CD14-positive monocyte (primary cell): ENCODE data around the gene MTCH1. TPM values are rescaled to one million over a fixed set of nuclear protein-coding genes. Genes with fewer than 3 reads are reported as not detected.
A peak's percentile ranks its signal among the peaks of the same experiment; 100 is the strongest.

Source experiments
- DNase-seq, 3 donors: peaks; one replicate each; pipeline ENCODE4 v3.0.0-alpha.2; 2011 to 2022
- H2AFZ ChIP-seq: 2 replicates; pipeline ENCODE4 v1.6.0; 2012; ENCODE audit warnings: mild to moderate bottlenecking, low read depth, low read length, inconsistent platforms; ENCODE audit not compliant: insufficient read depth, poor library complexity, severe bottlenecking
- H3K27ac ChIP-seq, 2 donors: 1 replicate in 1 of 2; 2 replicates in 1 of 2; pipeline ENCODE4 v1.5.1; 2012 to 2013; ENCODE audit warnings: low read length in 2 of 2, control low read depth in 1 of 2, inconsistent platforms in 1 of 2, low read depth in 1 of 2, mild to moderate bottlenecking in 1 of 2
- H3K27me3 ChIP-seq, 2 donors: one replicate each; pipeline versions ENCODE4 v1.6.0 to v1.6.1; 2011 to 2013; ENCODE audit warnings: low read length in 2 of 2; ENCODE audit not compliant: control insufficient read depth in 2 of 2, insufficient read depth in 2 of 2
- H3K36me3 ChIP-seq, 2 donors: replicated peaks in 1 of 2; 1 replicate in 1 of 2; 2 replicates in 1 of 2; pipeline versions ENCODE4 v1.5.1 to v1.6.1; 2012 to 2013; ENCODE audit warnings: low read length in 2 of 2, control low read depth in 1 of 2, inconsistent platforms in 1 of 2, mild to moderate bottlenecking in 1 of 2; ENCODE audit not compliant: insufficient read depth in 2 of 2, control insufficient read depth in 1 of 2
- H3K4me1 ChIP-seq, 2 donors: 1 replicate in 1 of 2; 2 replicates in 1 of 2; pipeline versions ENCODE4 v1.5.1 to v1.6.1; 2012 to 2013; ENCODE audit warnings: low read length in 2 of 2, control low read depth in 1 of 2, inconsistent platforms in 1 of 2, mild to moderate bottlenecking in 1 of 2, moderate library complexity in 1 of 2; ENCODE audit not compliant: insufficient read depth in 2 of 2, control insufficient read depth in 1 of 2
- H3K4me2 ChIP-seq: replicated peaks from 2 replicates; pipeline ENCODE3; 2012; ENCODE audit warnings: low read length, moderate library complexity, mild to moderate bottlenecking; ENCODE audit not compliant: poor library complexity, severe bottlenecking; ENCODE audit errors: extremely low read depth
- H3K4me3 ChIP-seq, 3 experiments: fragments of 200-600 bp in 1 of 3; sonication (generic) in 1 of 3; replicated peaks in 1 of 3; 1 replicate in 2 of 3; 2 replicates in 1 of 3; pipeline ENCODE4 v1.5.1; 2011 to 2013; ENCODE audit warnings: low read length in 3 of 3, mild to moderate bottlenecking in 3 of 3, control low read depth in 2 of 3, low read depth in 2 of 3, inconsistent platforms in 1 of 3, moderate library complexity in 1 of 3
- H3K79me2 ChIP-seq: 2 replicates; pipeline ENCODE4 v1.6.0; 2012; ENCODE audit warnings: mild to moderate bottlenecking, control low read depth, inconsistent platforms, low read length, moderate library complexity; ENCODE audit not compliant: insufficient read depth
- H3K9ac ChIP-seq: 2 replicates; pipeline ENCODE4 v1.6.0; 2017; ENCODE audit warnings: low read length, mild to moderate bottlenecking; ENCODE audit not compliant: insufficient read depth, poor library complexity, severe bottlenecking
- H3K9me3 ChIP-seq, 2 donors: replicated peaks in 1 of 2; 1 replicate in 1 of 2; 2 replicates in 1 of 2; pipeline versions ENCODE4 v1.5.1 to v1.6.1; 2012 to 2013; ENCODE audit warnings: low read length in 2 of 2, control low read depth in 1 of 2; ENCODE audit not compliant: control insufficient read depth in 1 of 2, insufficient read depth in 1 of 2
- H4K20me1 ChIP-seq: 2 replicates; pipeline ENCODE4 v1.6.0; 2012; ENCODE audit warnings: mild to moderate bottlenecking, low read length, control low read depth, moderate library complexity; ENCODE audit not compliant: insufficient read depth
- H3K27ac Mint-ChIP-seq, 7 donors: one replicate each; pipeline ENCODE4 v1.8.0; 2020; ENCODE audit warnings: mild to moderate bottlenecking in 7 of 7, mixed read lengths in 7 of 7, moderate library complexity in 6 of 7, inconsistent platforms in 2 of 7
- H3K27me3 Mint-ChIP-seq, 3 donors: one replicate each; pipeline ENCODE4 v1.8.0; 2021 to 2022; ENCODE audit warnings: low read depth in 3 of 3, mild to moderate bottlenecking in 3 of 3, mixed read lengths in 3 of 3, moderate library complexity in 3 of 3, inconsistent platforms in 1 of 3
- H3K36me3 Mint-ChIP-seq, 2 donors: one replicate each; pipeline ENCODE4 v1.8.0; 2020; ENCODE audit warnings: mixed read lengths in 2 of 2, inconsistent platforms in 1 of 2, mild to moderate bottlenecking in 1 of 2
- H3K4me1 Mint-ChIP-seq: one replicate; pipeline ENCODE4 v1.8.0; 2020; ENCODE audit warnings: mild to moderate bottlenecking, mixed read lengths
- H3K4me3 Mint-ChIP-seq, 2 donors: one replicate each; pipeline ENCODE4 v1.8.0; 2020; ENCODE audit warnings: mild to moderate bottlenecking in 2 of 2, mixed read lengths in 2 of 2, moderate library complexity in 1 of 2
- H3K9me3 Mint-ChIP-seq, 7 donors: one replicate each; pipeline ENCODE4 v1.8.0; 2020 to 2022; ENCODE audit warnings: mixed read lengths in 7 of 7, mild to moderate bottlenecking in 6 of 7, moderate library complexity in 6 of 7, inconsistent platforms in 2 of 7
- WGBS: methylation state at CpG from one replicate; pipeline ENCODE4 v1.1.5; 2013; ENCODE audit warnings: missing lambda C conversion rate; ENCODE audit not compliant: insufficient coverage; 5-methylcytosine and 5-hydroxymethylcytosine counted together
- intact Hi-C, 2 donors: fragments of 100-400 bp; cut with micrococcal nuclease; formaldehyde crosslinking; loops; one replicate each; pipeline versions ENCODE4 v1.15.0 to v1.15.1; 2023
- polyA plus RNA-seq, 3 donors: library from polyadenylated mRNA; depleted of rRNA in 1 of 3; unstranded in 2 of 3; stranded (reverse) in 1 of 3; fragments of 300-500 nt in 2 of 3; fragments of >200 nt in 1 of 3; fragmentation: Illumina TruSeq in 2 of 3; gene quantifications; 1 replicate in 2 of 3; 2 replicates in 1 of 3; pipeline ENCODE4 v1.2.3, GENCODE V29; 2012 to 2021
- TF ChIP-seq, protein P1 (sequence below): fragments of 200-600 bp; IDR thresholded peaks from one replicate; pipeline ENCODE4 v1.8.0; 2022; ENCODE audit warnings: antibody characterized with exemption, mild to moderate bottlenecking

The MTCH1 gene
- polyA plus RNA-seq, 3 donors: 111 to 118 (median 111) TPM

DNA sequence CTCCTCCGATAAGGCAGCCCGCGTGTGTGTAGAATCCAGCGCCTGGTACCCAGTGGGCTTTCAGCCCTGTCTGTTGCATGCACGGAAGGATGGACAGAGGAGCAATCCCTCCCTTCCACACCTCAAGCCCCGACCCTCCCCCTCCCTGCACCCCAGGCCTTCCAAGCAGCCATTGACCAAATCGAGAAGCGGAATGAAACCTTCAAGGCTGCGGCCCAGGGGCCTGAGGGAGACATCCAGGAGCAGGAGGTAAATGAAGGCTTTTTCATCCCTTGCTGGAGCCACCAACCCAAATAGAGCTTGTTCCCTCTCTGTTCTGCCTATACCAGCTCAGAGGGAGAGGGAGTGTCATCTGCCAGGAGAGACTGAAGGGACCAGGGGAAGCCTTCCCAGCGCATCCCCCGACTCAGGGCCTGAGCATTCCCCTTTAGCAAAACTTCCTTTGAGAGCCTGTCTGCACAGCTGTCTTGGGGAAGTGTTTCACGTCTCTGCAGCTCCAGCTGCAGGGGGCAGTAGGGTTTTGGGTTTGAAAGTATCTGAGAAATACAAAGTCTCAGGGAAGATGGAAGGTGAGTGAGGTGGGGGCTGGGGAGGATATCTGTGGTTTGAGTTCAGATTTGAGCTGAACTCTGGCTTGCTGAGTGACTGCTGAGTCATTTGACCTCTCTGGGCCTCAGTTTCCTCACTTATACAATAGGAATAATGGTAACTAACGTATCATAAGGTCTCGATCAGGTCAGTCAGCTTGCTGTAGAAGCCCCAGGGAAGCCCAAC is 35.5 kb upstream of the MTCH1 start:
- H3K36me3 ChIP-seq: peaks cover 95 to 98% of the 10 kb centered on the region in 2 donors
- H3K27me3 ChIP-seq: no peaks in the 10 kb centered on the region
- no peak overlapping the region for H3K27ac ChIP-seq
- intact Hi-C loops: no loop called here
- no peaks in the 10 kb centered on the region for H3K9me3 ChIP-seq
- H3K79me2 ChIP-seq: peaks cover 19% of the 10 kb centered on the region
- no peak overlapping the region for H3K4me3 Mint-ChIP-seq
- H3K36me3 Mint-ChIP-seq: peaks cover 91 to 96% of the 10 kb centered on the region in 2 donors
- H3K9me3 Mint-ChIP-seq: no peaks in the 10 kb centered on the region
- 70% methylated on average over 9 of the region's 14 CpGs for WGBS
- peaks cover 98% of the 10 kb centered on the region for H4K20me1 ChIP-seq
- H3K4me1 ChIP-seq: peaks cover 7 to 21% of the 10 kb centered on the region in 2 donors
- no peak for DNase-seq
- no peak overlapping the region for H3K4me2 ChIP-seq
- H3K9ac ChIP-seq: no peak overlapping the region
- no peak overlapping the region for H3K4me3 ChIP-seq
- TF ChIP-seq, protein P1, sequence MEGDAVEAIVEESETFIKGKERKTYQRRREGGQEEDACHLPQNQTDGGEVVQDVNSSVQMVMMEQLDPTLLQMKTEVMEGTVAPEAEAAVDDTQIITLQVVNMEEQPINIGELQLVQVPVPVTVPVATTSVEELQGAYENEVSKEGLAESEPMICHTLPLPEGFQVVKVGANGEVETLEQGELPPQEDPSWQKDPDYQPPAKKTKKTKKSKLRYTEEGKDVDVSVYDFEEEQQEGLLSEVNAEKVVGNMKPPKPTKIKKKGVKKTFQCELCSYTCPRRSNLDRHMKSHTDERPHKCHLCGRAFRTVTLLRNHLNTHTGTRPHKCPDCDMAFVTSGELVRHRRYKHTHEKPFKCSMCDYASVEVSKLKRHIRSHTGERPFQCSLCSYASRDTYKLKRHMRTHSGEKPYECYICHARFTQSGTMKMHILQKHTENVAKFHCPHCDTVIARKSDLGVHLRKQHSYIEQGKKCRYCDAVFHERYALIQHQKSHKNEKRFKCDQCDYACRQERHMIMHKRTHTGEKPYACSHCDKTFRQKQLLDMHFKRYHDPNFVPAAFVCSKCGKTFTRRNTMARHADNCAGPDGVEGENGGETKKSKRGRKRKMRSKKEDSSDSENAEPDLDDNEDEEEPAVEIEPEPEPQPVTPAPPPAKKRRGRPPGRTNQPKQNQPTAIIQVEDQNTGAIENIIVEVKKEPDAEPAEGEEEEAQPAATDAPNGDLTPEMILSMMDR: no peak
- peaks cover 0 to 2% (median 0%) of the 10 kb centered on the region in 3 donors for H3K27me3 Mint-ChIP-seq
- no peak overlapping the region for H2AFZ ChIP-seq
- H3K4me1 Mint-ChIP-seq: peaks cover 18% of the 10 kb centered on the region
- peak overlapping the region in 3 of 7 donors; percentile 5 to 61 (median 26) for H3K27ac Mint-ChIP-seq

DNA sequence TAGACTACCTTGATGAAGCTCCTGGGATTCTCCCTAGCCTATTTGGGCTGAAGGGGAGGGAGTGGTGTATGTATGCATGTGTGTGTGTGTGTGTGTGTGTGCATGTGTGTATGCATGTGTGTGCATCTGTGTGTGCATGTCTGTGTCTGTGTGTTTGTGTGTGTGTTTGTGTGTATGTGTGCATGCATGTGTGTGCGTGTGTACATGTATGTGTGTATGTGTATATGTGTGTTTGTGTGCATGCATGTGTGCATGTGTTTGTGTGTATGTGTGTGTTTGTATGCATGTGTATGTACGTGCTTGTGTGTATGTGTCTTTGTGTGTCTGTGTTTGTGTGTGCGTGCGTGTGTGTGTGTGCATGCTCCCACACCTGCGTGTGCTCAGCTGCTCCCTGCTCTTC is 34.8 kb upstream of the MTCH1 start:
- peaks cover 88 to 95% of the 10 kb centered on the region in 2 donors for H3K36me3 Mint-ChIP-seq
- TF ChIP-seq, protein P1: no peak
- no peak overlapping the region for H3K4me2 ChIP-seq
- no peak overlapping the region for H3K27ac ChIP-seq
- no peak overlapping the region for H2AFZ ChIP-seq
- no peaks in the 10 kb centered on the region for H3K9me3 Mint-ChIP-seq
- DNase-seq: no peak
- no peak overlapping the region for H3K27ac Mint-ChIP-seq
- peaks cover 95% of the 10 kb centered on the region in 2 donors for H3K36me3 ChIP-seq
- H3K9me3 ChIP-seq: no peaks in the 10 kb centered on the region
- no peak overlapping the region for H3K4me3 Mint-ChIP-seq
- no peak overlapping the region for H3K4me3 ChIP-seq
- intact Hi-C loops: no loop called here
- H4K20me1 ChIP-seq: peaks cover 97% of the 10 kb centered on the region
- no peaks in the 10 kb centered on the region for H3K27me3 ChIP-seq
- H3K4me1 ChIP-seq: peaks cover 7 to 21% of the 10 kb centered on the region in 2 donors
- WGBS: 98% methylated on average over 5 of the region's 5 CpGs
- peaks cover 0 to 2% (median 0%) of the 10 kb centered on the region in 3 donors for H3K27me3 Mint-ChIP-seq
- no peak overlapping the region for H3K9ac ChIP-seq
- peaks cover 19% of the 10 kb centered on the region for H3K79me2 ChIP-seq
- H3K4me1 Mint-ChIP-seq: peaks cover 18% of the 10 kb centered on the region
